ENCODE results near the gene KCNN1.

DNA sequence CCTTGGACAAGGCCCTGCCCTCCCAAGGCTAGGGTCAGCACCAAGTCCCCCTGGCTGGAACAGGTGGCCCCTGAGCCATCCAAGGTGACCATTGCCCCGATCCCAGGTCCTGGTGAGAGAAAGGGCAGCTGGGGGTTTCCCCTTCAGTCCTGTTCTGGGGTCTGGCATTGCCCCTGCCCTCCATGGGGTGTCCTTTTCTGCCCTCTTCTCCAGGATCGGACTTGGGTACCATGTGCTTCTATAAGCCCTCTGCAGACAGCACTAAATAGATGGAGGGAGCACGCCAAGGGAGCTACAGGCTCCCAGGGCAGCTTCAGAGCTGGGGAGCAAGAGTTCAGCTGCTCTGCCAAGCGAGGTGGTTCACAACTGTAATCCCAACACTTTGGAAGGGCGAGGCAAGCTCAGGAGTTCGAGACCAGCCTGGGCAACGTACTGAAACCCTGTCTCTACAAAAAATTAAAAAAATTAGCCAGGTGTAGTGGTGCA is 13.5 kb upstream of the KCNN1 start:
- TF ChIP-seq, protein P1, sequence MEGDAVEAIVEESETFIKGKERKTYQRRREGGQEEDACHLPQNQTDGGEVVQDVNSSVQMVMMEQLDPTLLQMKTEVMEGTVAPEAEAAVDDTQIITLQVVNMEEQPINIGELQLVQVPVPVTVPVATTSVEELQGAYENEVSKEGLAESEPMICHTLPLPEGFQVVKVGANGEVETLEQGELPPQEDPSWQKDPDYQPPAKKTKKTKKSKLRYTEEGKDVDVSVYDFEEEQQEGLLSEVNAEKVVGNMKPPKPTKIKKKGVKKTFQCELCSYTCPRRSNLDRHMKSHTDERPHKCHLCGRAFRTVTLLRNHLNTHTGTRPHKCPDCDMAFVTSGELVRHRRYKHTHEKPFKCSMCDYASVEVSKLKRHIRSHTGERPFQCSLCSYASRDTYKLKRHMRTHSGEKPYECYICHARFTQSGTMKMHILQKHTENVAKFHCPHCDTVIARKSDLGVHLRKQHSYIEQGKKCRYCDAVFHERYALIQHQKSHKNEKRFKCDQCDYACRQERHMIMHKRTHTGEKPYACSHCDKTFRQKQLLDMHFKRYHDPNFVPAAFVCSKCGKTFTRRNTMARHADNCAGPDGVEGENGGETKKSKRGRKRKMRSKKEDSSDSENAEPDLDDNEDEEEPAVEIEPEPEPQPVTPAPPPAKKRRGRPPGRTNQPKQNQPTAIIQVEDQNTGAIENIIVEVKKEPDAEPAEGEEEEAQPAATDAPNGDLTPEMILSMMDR (conservative IDR thresholded peaks at IDR 0.05; ENCODE audit: low read length), result no peak
- TF ChIP-seq EZH2phosphoT487 (IDR thresholded peaks at IDR 0.05; ENCODE audit: borderline replicate concordance), result no peak

Data from Loucy (cell line).